IMR-90 (cell line): ENCODE results near the gene EFEMP1. TPM values are rescaled to one million over a fixed set of nuclear protein-coding genes. Genes with fewer than 3 reads are reported as not detected.

Experiments
- ATAC-seq: fragments of 200-7000 bp; cut with Tn5 transposase; 2 replicates; pipeline ENCODE4 v1.9.1; 2020; ENCODE audit warnings: low read depth, mild to moderate bottlenecking, moderate library complexity
- BruUV-seq: library from RNA; stranded (reverse); fragments of 400-500 nt; replicated peaks from 2 replicates; lab custom pipeline; 2021; lab: Mats Ljungman, UMichigan
- CTCF ChIA-PET: fragments of 300-600 bp; formaldehyde crosslinking; extraction: SDS; loops from one replicate; lab custom pipeline; 2021; ENCODE audit warnings: antibody characterized with exemption; lab: Yijun Ruan, JAX
- POLR2A ChIA-PET: fragments of 300-600 bp; sonication (Branson Sonifier 250); formaldehyde crosslinking; loops from one replicate; lab custom pipeline; 2022; ENCODE audit warnings: antibody characterized with exemption; ENCODE audit not compliant: unreplicated experiment; lab: Charles Lee
- DNase-seq: peaks from one replicate; pipeline ENCODE4 v3.0.0; 2013
- H2AFZ ChIP-seq: replicated peaks from 2 replicates; pipeline ENCODE3; 2013; ENCODE audit warnings: low read length, mild to moderate bottlenecking; ENCODE audit not compliant: poor library complexity
- H2AK5ac ChIP-seq: 2 replicates; pipeline ENCODE4 v1.6.1; 2013; ENCODE audit warnings: low read depth, low read length, inconsistent platforms
- H2AK9ac ChIP-seq: replicated peaks from 2 replicates; pipeline ENCODE3; 2013; ENCODE audit warnings: mild to moderate bottlenecking, low read depth, low read length, moderate library complexity; ENCODE audit not compliant: poor library complexity
- H2BK120ac ChIP-seq: 2 replicates; pipeline ENCODE4 v1.6.1; 2013; ENCODE audit warnings: low read depth, low read length, inconsistent platforms
- H2BK15ac ChIP-seq: 3 replicates; pipeline ENCODE4 v1.6.1; 2013; ENCODE audit warnings: low read depth, low read length, inconsistent platforms
- H2BK20ac ChIP-seq: 2 replicates; pipeline ENCODE4 v1.6.1; 2013; ENCODE audit warnings: low read depth, mild to moderate bottlenecking, inconsistent platforms, low read length, moderate library complexity
- H2BK5ac ChIP-seq: 2 replicates; pipeline ENCODE4 v1.6.1; 2013; ENCODE audit warnings: mild to moderate bottlenecking, low read depth, low read length, inconsistent platforms; ENCODE audit not compliant: poor library complexity, severe bottlenecking
- H3K14ac ChIP-seq: replicated peaks from 2 replicates; pipeline ENCODE4 v1.6.1; 2013; ENCODE audit warnings: low read depth, low read length, inconsistent platforms
- H3K18ac ChIP-seq: 2 replicates; pipeline ENCODE4 v1.6.1; 2013; ENCODE audit warnings: low read depth, low read length, control low read depth
- H3K23ac ChIP-seq: 2 replicates; pipeline ENCODE4 v1.6.1; 2013; ENCODE audit warnings: low read depth, low read length, inconsistent platforms
- H3K27ac ChIP-seq: 2 replicates; pipeline ENCODE4 v1.5.1; 2013; ENCODE audit warnings: mild to moderate bottlenecking, control low read depth, low read length; ENCODE audit not compliant: insufficient read depth
- H3K27me3 ChIP-seq: 2 replicates; pipeline ENCODE4 v1.6.1; 2013; ENCODE audit warnings: low read length; ENCODE audit not compliant: control insufficient read depth, insufficient read depth
- H3K36me3 ChIP-seq: 2 replicates; pipeline ENCODE4 v1.6.1; 2013; ENCODE audit warnings: low read length, mixed read lengths; ENCODE audit not compliant: control insufficient read depth, insufficient read depth
- H3K4ac ChIP-seq: 2 replicates; pipeline ENCODE4 v1.6.1; 2013; ENCODE audit warnings: low read depth, low read length, inconsistent platforms
- H3K4me1 ChIP-seq: 2 replicates; pipeline ENCODE4 v1.6.1; 2013; ENCODE audit warnings: low read length, mixed read lengths; ENCODE audit not compliant: control insufficient read depth, insufficient read depth
- H3K4me2 ChIP-seq: 2 replicates; pipeline ENCODE4 v1.6.1; 2013; ENCODE audit warnings: low read depth, mild to moderate bottlenecking, control low read depth, low read length, moderate library complexity
- H3K4me3 ChIP-seq: 2 replicates; pipeline ENCODE4 v1.5.1; 2013; ENCODE audit warnings: low read depth, mild to moderate bottlenecking, control low read depth, low read length, moderate library complexity; ENCODE audit not compliant: insufficient read depth
- H3K56ac ChIP-seq: 2 replicates; pipeline ENCODE4 v1.6.1; 2013; ENCODE audit warnings: low read length, inconsistent platforms; ENCODE audit not compliant: insufficient read depth; ENCODE audit errors: extremely low read depth
- H3K79me1 ChIP-seq, 2 experiments: 2 replicates each; pipeline ENCODE4 v1.6.1; 2013; ENCODE audit warnings: low read length in 2 of 2, inconsistent platforms in 1 of 2, low read depth in 1 of 2
- H3K9ac ChIP-seq: 2 replicates; pipeline ENCODE4 v1.6.1; 2013; ENCODE audit warnings: low read depth, low read length, control low read depth
- H3K9me1 ChIP-seq: 2 replicates; pipeline ENCODE4 v1.6.1; 2013; ENCODE audit warnings: low read length, inconsistent platforms; ENCODE audit not compliant: insufficient read depth
- H3K9me3 ChIP-seq: 2 replicates; pipeline ENCODE4 v1.6.1; 2013; ENCODE audit warnings: low read length; ENCODE audit not compliant: control insufficient read depth, insufficient read depth
- H4K20me1 ChIP-seq: 2 replicates; pipeline ENCODE4 v1.6.1; 2013; ENCODE audit warnings: low read length, inconsistent platforms; ENCODE audit not compliant: insufficient read depth
- H4K5ac ChIP-seq: 2 replicates; pipeline ENCODE4 v1.6.1; 2013; ENCODE audit warnings: mild to moderate bottlenecking, low read depth, low read length, control low read depth
- H4K8ac ChIP-seq, 2 experiments: 2 replicates each; pipeline ENCODE4 v1.6.1; 2013; ENCODE audit warnings: low read depth in 2 of 2, low read length in 2 of 2, control low read depth in 1 of 2, inconsistent platforms in 1 of 2
- H4K91ac ChIP-seq: 2 replicates; pipeline ENCODE4 v1.6.1; 2013; ENCODE audit warnings: low read depth, low read length, inconsistent platforms; ENCODE audit not compliant: insufficient read depth
- BHLHE40 ChIP-seq: fragments of 150-350 bp; IDR thresholded peaks from 2 replicates; pipeline ENCODE4 v1.6.1; 2016; ENCODE audit warnings: mild to moderate bottlenecking, low read depth, low read length
- CTCF ChIP-seq: conservative IDR thresholded peaks from 2 replicates; pipeline ENCODE4 v1.5.1; 2012; ENCODE audit warnings: mild to moderate bottlenecking, low read depth, low read length, improper control_type of control experiment
- MAFK ChIP-seq: IDR thresholded peaks from 2 replicates; pipeline ENCODE4 v1.6.1; 2012; ENCODE audit warnings: low read depth, low read length, improper control_type of control experiment
- NFE2L2 ChIP-seq: fragments of 150-350 bp; IDR thresholded peaks from 2 replicates; pipeline ENCODE4 v1.6.1; 2016; ENCODE audit warnings: low read depth, mild to moderate bottlenecking, low read length
- RFX5 ChIP-seq: IDR thresholded peaks from 2 replicates; pipeline ENCODE4 v1.8.0; 2012; ENCODE audit warnings: low read depth, mild to moderate bottlenecking, low read length, moderate library complexity
- USF2 ChIP-seq: fragments of 150-350 bp; IDR thresholded peaks from 2 replicates; pipeline ENCODE4 v1.6.1; 2017; ENCODE audit warnings: mild to moderate bottlenecking, antibody characterized with exemption, low read length, low read depth
- WGBS, 2 experiments: methylation state at CpG; one replicate each; pipeline versions ENCODE4 v1.1.5 to v1.1.7; 2013; ENCODE audit warnings: missing lambda C conversion rate in 2 of 2; ENCODE audit not compliant: insufficient read length in 1 of 2; ENCODE audit errors: extremely low coverage in 2 of 2; 5-methylcytosine and 5-hydroxymethylcytosine counted together
- dilution Hi-C: fragments of 300-500 bp; cut with HindIII; formaldehyde crosslinking; loops from one replicate; pipeline ENCODE4 v1.14.3; 2018; ENCODE audit warnings: low sequenced_read_pairs; ENCODE audit not compliant: unreplicated experiment
- in situ Hi-C: fragments of 300-500 bp; cut with MboI; formaldehyde crosslinking; loops from 3 replicates; pipeline ENCODE4 v1.14.3; 2019; ENCODE audit warnings: low sequenced_read_pairs, inconsistent platforms, mixed read lengths
- intact Hi-C: fragments of 100-400 bp; cut with micrococcal nuclease; formaldehyde crosslinking; loops from 2 replicates; pipeline ENCODE4 v1.10.0; 2022
- polyA plus RNA-seq, 3 experiments: library from polyadenylated mRNA; depleted of rRNA; stranded (reverse); fragments of >200 nt; gene quantifications; 2 replicates each; pipeline ENCODE4 v1.2.3, GENCODE V29; 2012; ENCODE audit warnings: low replicate concordance in 1 of 3
- total RNA-seq: library from RNA; depleted of rRNA; stranded (reverse); fragments of >200 nt; gene quantifications from 2 replicates; pipeline ENCODE4 v1.2.3, GENCODE V29; 2012

Gene EFEMP1
- total and polyA plus RNA-seq, 2 of the 4 experiments (the other 2 are of a cell fraction): 214 to 219 TPM

GRCh38 chr2:55888936-55889335 lies 34.6 kb downstream of the EFEMP1 start:
- Histone ChIP-seq H2BK120ac (peak overlapping the region; percentile 56), H4K5ac (peak overlapping the region; percentile 80), H4K91ac (peak overlapping the region; percentile 43), H3K23ac (peak overlapping the region; percentile 13; the same call in 1 of the 2 replicates), H3K9ac (no peak overlapping the region), H2AK5ac (peak overlapping the region; percentile 59; the same call in 1 of the 2 replicates), H3K27me3 (no peaks in the 10 kb centered on the region), H4K8ac (peak overlapping the region; percentile 68 to 70; a peak in 3 of 4 replicates), H3K18ac (peak overlapping the region; percentile 57; the same call in 1 of the 2 replicates), H2BK15ac (peak overlapping the region; percentile 49; the same call in 1 of the 3 replicates), H3K4me3 (no peak overlapping the region), H3K4ac (peak overlapping the region; percentile 54), H3K27ac (peak overlapping the region; percentile 54), H3K9me3 (no peaks in the 10 kb centered on the region), H3K4me1 (peaks cover 22% of the 10 kb centered on the region), H2BK20ac (peak overlapping the region; percentile 50), H4K20me1 (no peaks in the 10 kb centered on the region), H3K4me2 (no peak overlapping the region), H3K79me1 (peaks cover under 1 to 18% of the 10 kb centered on the region in 2 experiments; a peak in 2 of 4 replicates), H3K36me3 (peaks cover 7% of the 10 kb centered on the region), H3K56ac (no peak overlapping the region), H2BK5ac (peak overlapping the region; percentile 94), H3K9me1 (peaks cover 13% of the 10 kb centered on the region), H3K14ac (peak overlapping the region; percentile 60; the same call in 1 of the 2 replicates), H2AFZ (peak overlapping the region; percentile 58), H2AK9ac (no peak overlapping the region)
- intact Hi-C loops: loop anchor here (5.0 kb wide), 1 partner anchor 33 kb away; the partner anchor contains the start of gene EFEMP1
- peak; percentile 46 for DNase-seq
- no peak for ATAC-seq
- no TSS peak for BruUV-seq
- ChIA-PET CTCF (no interaction called here), POLR2A (no interaction called here)
- dilution Hi-C loops: no loop called here
- TF ChIP-seq CTCF (no peak), MAFK (no peak), BHLHE40 (no peak), RFX5 (no peak), USF2 (no peak), NFE2L2 (no peak)
- in situ Hi-C loops: no loop called here
- no CpG with 5 or more reads among the region's 3 CpGs for whole genome bisulfite sequencing, 2 experiments
